ENCODE results near the gene LONRF3.
"Not testable (repeated sequence)": the region's sequence is repeated elsewhere in the genome, so short reads cannot be mapped to it uniquely, and the experiment has no call there.

The LONRF3 gene

GRCh38 chrX:118988911-118989310, 14.5 kb downstream of the LONRF3 start:
- no peak for DNase-seq

- no peak for DNase-seq
These were observed 15.5 kb downstream of the LONRF3 start for GRCh38 chrX:118989886-118990285.

GRCh38 chrX:118990512-118991227, 16.3 kb downstream of the LONRF3 start:
- no peak for DNase-seq

GRCh38 chrX:118992441-118993121, 18.2 kb downstream of the LONRF3 start:
- not testable (repeated sequence) for DNase-seq

- DNase-seq, result no peak
These were observed 29.0 kb downstream of the LONRF3 start for GRCh38 chrX:119003462-119003861.

GRCh38 chrX:119004920-119005524, 30.6 kb downstream of the LONRF3 start:
- DNase-seq, result peak; percentile 14

GRCh38 chrX:119007189-119007770, 32.9 kb downstream of the LONRF3 start:
- DNase-seq, result no peak

- peak; percentile 13 for DNase-seq
These were observed 33.8 kb downstream of the LONRF3 start for GRCh38 chrX:119008110-119008744.

GRCh38 chrX:119009071-119009470, 34.7 kb downstream of the LONRF3 start:
- peak; percentile 2 for DNase-seq

GRCh38 chrX:119010491-119010890, 36.1 kb downstream of the LONRF3 start:
- no peak for DNase-seq

- DNase-seq, result no peak
These were observed 38.7 kb downstream of the LONRF3 start for GRCh38 chrX:119013164-119013563.

- peak; percentile 54 for DNase-seq
These were observed 41.2 kb downstream of the LONRF3 start for GRCh38 chrX:119015407-119016237.

GRCh38 chrX:119017077-119017476, 42.7 kb downstream of the LONRF3 start:
- DNase-seq, result no peak

- DNase-seq, result no peak
These were observed 51.5 kb downstream of the LONRF3 start for GRCh38 chrX:119025900-119026299.

GRCh38 chrX:119026344-119026743, 51.9 kb downstream of the LONRF3 start:
- DNase-seq, result not testable (repeated sequence)

- not testable (repeated sequence) for DNase-seq
These were observed 53.7 kb downstream of the LONRF3 start for GRCh38 chrX:119027960-119028732.

GRCh38 chrX:119028733-119029330, 54.4 kb downstream of the LONRF3 start:
- DNase-seq, result no peak

GRCh38 chrX:119029656-119030055, 55.2 kb downstream of the LONRF3 start:
- not testable (repeated sequence) for DNase-seq

- DNase-seq, result no peak
These were observed 56.6 kb downstream of the LONRF3 start for GRCh38 chrX:119030990-119031389.
